ENCODE data around the gene SRSF10.
"Not testable (repeated sequence)": the region's sequence is repeated elsewhere in the genome, so short reads cannot be mapped to it uniquely, and the experiment has no call there.

SRSF10 gene

DNA sequence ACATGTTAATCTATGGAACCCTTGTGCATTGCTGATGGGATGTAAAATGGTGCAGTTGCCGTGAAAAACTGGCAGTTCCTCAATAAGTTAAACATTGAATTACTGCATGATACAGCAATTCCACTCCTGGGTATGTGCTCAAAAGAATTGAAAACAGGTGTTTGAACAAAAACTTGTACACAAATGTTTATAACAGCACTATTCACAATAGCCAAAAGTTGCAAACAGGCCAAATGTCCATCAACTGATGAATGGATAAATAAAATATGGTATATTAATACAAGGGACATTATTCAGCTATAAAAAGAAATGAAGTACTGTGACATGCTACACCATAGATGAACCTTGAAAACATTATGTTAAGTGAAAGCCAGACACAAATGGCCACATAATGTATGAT is 17.7 kb upstream of the SRSF10 start:
- no peak for DNase-seq (ENCODE audit: low read depth)

DNA sequence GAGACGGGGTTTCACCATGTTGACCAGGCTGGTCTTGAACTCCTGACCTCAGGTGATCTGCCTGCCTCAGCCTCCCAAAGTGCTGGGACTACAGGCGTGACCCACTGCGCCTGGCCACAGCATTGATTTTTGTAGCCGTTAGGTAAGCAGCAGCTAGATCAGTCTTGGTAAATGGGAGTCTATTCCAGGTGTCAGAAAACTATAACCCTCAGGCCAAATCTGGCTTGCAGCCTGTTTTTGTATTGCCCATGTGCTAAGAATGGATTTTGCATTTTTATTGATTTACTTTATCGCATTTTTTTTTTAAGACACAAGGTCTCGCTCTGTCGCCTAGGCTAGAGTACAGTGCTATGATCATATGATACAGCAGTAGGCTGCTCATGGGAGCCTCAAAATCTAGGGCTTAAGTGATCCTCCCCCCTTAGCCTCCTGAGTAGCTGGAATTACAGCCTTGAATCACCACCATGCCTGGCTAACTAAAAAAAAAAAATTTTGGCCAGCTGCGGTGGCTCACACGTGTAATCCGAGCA is 16.6 kb upstream of the SRSF10 start:
- no peak for DNase-seq (ENCODE audit: low read depth)

DNA sequence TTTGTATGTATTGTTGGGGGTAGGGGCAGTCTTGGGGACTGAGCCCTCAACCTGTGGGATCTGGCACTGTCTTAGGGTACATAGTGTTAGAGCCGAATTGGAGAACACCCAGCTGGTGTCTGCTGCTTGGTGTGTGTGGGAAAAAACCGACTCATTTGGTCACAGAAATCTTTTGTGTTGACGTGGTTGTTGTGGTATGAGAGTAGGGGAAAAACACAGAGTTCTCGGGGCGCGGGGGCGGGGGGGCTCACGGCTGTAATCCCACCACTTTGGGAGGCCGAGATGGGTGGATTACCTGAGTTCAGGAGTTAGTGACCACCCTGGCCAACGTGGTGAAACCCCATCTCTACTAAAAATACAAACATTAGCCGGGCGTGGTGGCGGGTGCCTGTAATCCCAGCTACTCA is 15.3 kb upstream of the SRSF10 start:
- no peak for DNase-seq (ENCODE audit: low read depth)

DNA sequence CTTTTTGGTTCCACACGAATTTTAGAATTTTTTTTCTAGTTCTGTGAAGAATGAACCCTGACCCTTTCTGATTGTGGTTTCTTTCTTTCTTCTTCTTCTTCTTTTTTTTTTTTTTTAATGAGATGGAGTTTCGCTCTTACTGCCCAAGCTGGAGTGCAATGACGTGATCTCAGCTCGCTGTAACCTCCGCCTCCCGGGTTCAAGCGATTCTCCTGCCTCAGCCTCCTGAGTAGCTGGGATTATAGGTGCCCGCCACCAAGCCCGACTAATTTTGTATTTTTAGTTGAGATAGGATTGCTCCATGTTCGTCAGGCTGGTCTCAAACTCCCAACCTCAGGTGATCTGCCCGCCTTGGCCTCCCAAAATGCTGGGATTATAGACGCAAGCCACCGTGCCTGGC is 11.9 kb upstream of the SRSF10 start:
- not testable (repeated sequence) for DNase-seq (ENCODE audit: low read depth)

DNA sequence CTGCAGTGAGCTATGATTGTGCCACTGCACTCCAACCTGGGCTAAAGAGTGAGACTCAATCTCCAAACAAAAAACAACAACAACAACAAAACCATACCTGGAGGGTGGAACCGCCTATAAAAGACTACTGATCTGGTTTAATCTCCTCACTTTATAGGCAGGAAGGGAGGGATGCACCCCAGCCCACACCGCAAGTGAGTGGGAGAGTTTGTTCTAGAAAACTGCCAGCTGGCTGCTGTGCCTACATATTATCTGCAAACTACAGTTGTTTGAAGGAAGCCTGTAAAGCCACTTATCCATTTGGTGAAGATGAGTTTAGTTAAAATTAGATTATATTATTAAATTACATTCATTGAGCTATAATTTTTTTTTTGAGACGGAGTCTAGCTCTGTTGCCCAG is 9.1 kb upstream of the SRSF10 start:
- no peak for DNase-seq (ENCODE audit: low read depth)

DNA sequence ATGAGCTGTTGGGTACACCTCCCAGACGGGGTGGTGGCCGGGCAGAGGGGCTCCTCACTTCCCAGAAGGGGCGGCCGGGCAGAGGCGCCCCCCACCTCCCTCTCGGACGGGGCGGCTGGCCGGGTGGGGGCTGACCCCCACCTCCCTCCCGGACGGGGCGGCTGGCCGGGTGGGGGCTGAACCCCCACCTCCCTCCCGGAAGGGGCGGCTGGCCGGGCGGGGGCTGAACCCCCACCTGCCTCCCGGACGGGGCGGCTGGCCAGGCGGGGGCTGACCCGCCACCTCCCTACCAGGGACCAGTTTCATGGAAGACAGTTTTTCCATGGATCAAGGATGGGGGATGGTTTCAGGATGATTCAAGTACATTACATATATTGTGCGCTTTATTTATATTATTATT is 6.9 kb upstream of the SRSF10 start:
- not testable (repeated sequence) for DNase-seq (ENCODE audit: low read depth)

DNA sequence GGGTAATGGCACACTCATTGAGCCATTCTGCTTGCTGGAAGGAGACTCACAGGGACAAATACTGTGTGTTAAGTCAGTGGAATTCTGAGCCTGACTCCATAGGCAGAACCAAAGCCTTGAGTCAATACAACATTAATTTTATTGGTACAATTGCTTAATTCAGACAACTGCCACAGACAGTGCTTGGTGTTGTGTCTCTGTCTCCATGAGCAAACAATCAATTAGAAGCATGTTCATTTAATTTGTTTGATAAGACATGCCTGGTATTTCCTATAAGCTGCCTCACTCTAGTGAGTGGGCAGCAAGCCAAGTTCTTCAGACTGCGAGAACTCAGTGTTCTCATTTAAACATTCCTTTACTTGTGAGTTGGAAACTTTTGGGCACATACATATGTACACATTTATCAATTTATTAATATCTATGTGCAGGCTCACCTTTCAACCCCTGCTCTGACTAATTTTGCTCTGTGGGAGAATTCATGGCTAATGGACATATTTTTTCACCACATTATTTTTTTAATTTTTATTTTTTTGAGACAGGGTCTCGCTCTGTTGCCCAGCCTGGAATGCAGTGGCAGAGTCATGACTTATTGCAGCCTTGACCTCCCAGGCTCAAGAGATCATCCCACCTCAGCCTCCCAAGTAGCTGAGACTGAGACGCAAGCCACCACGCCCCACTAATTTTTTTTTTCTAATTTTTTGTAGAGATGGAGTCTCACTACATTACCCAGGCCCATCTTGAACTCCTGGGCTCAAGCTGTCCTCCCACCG is 4.5 kb upstream of the SRSF10 start:
- no peak for DNase-seq (ENCODE audit: low read depth)

DNA sequence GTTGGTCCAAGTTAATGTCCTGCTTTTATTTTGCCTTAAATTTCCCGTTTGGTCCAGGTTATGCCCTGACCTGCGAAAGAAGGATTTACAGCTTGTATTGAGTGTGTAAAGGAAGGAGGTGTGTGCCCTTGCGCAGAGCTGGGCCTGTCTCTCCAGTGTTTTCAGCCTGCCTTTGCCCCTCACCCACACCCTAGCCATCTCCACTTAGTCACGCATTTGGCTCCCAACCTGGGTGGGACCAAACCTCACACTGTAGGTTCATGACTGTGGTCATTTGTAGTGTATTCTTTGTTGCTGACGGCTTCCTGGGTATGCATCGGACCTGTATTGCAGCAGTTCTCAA is 572 bp upstream of the SRSF10 start:
- DNase-seq (ENCODE audit: low read depth): peak; percentile 44

DNA sequence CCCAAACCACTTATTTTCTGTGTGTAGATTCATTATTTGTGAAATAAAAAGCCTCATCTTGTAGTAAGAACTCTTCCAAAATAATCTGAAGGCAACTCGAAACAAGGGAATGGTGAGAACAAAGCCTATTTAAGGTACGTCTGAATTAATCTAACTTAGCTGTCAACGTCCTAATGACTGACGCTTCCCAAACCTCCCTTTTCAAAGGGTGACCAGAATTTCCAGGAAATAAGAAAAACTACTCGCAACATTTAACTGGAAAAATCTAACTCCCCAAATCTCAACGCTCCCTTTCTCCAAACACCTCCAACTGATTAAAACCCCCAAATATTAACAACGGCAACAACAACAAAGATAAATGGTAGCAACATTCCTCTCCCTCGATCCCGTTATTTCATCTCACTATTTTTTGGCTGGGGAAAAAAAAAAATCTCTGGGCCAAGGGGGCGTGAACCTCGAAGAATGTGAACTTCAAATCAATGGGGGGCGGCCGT is 693 bp downstream of the SRSF10 start:
- DNase-seq (ENCODE audit: low read depth): no peak

DNA sequence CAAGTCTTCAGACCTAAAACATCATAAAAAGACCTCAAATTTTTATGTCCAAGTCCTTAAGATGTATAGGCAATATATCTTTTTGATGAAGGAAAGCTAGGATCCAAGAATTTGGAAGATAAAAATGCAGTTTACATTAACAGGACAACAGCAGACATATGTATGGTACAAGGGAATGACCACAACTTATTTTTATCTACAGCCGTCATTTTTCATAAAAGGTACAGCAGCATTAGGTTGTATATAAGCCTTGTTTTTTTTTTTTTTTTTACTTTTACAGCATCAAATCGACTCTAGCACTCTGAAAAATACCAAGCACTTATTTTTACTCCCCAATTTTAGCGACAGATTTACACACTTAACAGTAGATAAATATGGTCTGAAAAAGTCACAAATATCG is 1.3 kb downstream of the SRSF10 start:
- no peak for DNase-seq (ENCODE audit: low read depth)

DNA sequence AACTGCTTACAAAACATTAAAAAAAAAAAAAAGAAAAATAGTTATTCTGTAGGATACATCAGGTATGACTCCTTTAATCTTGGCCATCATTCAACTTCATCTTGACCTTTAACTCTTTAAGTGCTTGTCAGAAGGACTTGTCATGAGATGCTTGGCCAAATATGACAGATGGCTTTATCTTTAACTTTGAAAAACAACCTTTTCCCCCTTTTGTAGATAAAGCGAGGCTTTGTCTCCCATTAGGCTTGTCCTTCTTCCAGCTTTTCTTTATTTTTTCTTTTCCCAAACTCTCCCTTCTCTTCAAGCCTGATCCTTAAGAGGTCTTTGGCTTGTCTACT is 2.3 kb downstream of the SRSF10 start:
- DNase-seq (ENCODE audit: low read depth): no peak

DNA sequence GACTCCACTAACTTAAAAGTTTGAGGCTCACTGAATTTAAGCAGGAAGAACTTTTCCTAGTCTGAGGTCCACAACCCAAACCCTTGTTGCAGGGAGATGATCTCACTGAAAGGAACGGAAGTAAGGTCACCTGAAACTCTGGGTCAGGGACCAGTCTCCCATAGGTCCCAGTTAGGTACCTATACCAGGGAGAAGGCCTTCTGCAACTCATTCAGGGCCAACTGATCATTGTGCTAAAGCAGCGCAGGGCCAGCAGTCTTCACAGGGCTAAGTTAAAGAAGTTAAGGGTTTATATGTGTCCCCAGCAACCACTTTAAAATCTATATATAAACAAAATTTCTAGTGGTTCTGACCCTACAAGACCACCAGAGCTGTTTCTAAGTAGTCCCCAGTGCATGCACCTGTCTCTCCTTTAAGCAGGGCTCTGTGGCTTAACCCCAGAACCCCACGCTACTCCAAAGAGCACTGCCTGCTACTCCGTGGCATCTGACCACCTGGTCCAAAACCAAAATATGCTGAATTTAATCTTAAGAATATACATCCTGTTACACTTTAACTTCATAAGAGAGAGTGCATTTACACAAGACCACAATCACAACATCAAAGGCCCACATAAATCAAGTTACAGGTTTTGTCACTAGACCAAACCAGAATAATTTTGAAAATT is 2.8 kb downstream of the SRSF10 start:
- DNase-seq (ENCODE audit: low read depth): no peak

DNA sequence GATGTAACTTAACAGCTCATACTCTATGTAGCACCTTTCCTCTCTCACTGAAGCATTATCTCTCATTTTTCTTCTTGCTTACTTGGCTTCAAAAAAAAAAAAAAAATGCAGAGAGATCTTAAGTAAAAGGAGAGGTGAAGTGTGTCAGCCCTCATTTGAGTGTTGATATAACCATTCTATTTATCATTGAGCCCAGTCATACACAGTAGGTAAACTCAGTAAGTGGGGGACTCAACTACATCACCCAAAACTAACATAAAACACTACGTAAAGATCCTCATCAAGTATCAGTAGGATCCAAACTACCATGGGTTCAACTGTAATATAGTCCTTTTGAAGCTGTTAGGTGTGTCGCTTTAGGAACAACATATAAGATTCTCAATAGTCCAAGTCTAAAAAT is 12.3 kb downstream of the SRSF10 start:
- no peak for DNase-seq (ENCODE audit: low read depth)

DNA sequence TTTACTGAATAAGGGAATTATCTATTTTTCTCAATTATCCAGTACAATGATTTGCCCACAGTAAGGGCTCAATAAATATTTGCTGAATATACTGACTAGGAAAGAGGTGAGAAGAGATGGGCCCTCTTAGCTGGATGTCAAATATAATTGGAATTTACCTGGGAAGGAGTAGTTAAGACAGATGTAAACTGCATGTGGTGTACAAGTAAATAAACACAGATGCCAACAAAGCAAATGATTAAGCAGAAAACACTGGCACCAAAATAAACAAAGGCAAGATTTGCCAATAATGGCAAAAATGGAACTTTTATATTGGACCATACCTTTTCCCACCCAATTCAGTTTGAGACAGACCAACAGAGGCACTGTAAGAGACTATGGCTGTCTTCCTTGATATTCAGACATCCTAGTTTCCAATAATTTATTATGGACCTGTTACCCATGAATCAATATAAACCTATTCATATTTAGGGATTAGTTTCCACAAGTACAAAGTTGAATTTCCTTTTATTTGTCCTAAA is 13.1 kb downstream of the SRSF10 start:
- DNase-seq (ENCODE audit: low read depth): no peak

DNA sequence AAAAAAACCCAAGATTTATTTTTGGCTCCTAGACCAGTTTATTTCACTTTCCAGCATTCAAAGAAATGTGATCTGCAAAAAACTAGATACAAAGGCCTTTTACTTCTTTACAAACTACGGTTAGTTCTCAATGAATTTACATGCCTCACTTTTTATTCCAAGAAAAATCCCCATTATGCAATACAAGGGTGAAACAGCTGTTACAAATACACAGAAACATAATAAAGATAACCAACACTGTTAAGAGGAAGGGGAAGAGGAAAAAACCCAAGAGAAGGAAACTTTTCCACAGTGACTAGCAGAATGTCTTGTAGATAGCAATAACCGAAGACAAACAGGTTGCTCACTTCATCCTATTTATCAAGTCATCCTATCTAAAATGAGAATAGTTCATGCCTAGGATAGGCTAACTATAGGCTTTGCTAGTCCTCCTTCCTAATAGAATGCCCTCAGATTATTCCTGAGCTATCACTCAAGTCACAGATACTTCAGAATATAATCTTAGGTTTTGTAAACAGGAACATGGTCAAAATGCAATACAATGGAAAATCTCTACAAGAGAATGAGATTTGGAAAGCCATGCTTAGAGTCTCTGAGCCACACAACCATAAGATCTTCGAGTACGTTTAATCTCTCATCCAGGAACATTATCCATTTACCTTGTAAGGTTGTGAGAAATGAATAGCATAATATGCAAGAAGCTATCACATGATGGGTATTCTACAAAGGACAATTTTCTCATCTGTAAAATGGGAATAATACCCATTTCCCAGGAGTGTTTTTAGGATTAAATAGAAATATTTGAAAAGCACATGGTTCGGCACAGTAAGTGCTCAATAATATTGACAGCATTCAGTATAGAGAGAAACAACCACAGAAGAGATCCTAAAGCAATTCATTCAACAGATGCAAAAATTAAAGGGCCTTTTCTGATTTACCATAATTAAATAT is 15.1 kb downstream of the SRSF10 start:
- DNase-seq (ENCODE audit: low read depth): no peak

DNA sequence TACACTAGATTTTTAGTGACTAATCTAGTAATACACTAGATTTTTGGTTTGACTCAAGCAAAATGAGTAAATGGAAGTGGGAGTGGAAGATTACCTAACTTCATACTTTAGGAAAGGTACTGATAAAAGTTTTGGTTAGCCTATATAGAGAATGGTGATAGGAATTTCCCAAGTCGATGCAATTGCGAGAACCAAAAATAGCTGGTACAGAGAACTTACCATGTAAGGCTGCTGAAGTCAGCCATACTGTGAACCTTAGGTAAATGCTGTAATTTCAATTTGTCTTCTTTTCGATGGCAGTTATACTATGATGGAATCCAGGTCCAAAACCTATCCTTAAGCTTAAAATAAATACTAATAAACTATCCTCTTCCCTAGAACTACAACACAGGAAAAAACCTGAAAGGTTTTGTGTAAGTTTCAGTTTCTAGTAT is 15.9 kb downstream of the SRSF10 start:
- no peak for DNase-seq (ENCODE audit: low read depth)

DNA sequence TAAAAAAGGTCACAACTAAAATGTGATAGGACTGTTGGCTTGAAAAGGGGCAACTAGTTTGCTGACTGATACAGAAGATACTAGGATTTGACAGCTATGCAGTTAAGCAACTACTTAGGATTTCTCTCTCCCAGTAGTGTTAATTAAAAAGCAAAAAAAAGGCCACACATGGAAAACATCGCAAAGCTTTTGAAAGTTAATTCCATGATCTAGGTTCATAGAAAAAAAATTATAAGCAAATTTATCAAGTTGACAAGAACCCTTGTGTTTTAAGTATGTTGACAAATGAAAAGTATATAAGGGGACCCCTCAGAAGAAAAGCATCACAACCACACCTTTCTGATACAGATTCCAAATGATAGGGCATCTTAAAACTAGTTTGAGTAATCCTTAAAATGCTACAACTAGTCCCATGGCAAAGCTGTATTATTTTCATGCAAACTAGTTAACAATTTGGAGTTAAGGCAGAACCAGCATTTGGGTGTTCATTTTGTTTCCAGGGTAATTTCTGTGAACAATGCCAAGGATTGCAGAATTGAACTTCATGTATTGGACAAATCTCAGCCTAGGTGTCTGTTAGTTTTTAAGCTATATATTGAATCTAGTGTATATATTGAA is 16.4 kb downstream of the SRSF10 start:
- DNase-seq (ENCODE audit: low read depth): no peak

DNA sequence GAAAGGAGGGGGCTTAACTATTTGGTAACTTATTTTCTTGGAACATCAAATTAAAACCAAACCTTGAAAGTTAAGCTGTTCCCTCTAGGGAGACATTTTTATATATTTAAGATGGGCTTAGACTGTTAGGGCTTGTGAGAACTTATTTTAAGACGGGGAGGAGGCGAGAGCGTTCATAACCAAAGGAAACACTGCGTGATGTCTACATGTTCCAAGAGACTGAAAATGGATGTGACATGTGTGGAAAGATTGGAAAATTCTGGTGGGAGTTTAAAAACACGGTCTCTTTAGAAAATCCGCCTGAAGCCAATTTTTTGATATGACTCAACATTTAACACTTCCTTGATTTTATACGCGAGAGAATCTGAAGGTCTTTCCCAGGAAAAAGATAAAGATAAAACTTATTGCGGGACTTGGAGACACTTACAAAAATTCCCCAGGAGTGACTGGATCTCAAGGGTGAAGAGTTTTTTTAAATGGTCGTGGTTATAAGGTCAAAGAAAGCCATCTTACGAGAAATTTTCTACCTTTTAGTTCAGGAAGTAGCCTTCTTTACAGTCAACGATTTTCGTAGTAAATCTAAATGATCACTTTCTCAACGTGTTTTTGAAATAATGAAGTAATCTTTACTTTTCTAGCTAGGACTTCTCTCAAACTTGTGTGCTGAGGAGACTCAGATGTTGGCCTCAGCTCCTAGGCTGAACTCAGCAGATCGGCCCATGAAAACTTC is 19.7 kb downstream of the SRSF10 start:
- no peak for DNase-seq (ENCODE audit: low read depth)

DNA sequence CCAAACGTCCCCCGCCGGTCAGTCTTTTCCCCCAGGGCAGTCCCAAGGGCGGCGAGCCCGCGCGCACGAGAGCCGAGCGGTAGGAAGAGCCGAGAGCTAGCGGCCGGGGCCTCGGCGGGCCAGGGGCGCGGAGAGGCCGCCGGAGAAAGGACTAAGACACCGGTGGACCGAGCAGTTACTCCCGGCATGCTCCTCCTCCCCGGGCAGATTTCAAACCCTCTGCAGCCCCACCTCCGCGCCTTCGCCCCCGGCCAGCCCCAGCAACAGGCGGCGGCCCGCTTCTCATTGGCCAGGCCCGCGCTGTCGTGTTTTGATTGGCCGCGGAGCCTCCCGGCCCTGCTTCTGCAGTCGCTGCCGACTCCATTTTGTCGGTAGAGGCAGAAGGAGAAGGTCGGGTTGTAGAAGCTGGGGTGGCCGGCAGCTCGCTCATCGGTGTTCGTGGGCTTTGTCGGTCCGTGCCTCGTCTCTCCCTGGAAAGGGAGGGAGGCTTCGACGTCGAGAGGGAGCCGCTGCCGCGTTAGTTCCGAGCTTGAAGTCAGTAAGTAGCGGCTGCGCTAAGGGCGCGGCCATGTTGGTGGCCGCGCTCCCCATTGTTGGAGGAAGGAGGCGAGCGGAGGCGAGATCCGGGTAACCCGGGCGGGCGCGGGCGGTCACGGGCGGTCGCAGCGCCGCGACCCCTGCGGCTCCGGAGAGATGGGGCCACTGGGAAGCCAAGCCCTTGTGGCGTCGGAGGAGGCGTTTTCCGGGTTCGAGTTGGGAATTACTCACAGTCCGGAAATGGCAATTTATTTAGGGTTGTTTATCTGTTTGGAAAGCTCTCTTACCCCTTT is 20.5 kb downstream of the SRSF10 start, which contains the start of gene PNRC2:
Gene PNRC2 (plus strand): TSS at position 368 of the 830 bp plus-strand sequence. CDS start 1,630 bp downstream, outside the sequence.
- peak; percentile 96 for DNase-seq (ENCODE audit: low read depth)

Measured in activated T-cell treated with anti-CD3 and anti-CD28 coated beads for 24 hours (primary cell).